CD4-positive, alpha-beta T cell treated with Interleukin-6 at 100 ng/mL for 8 hours (primary cell): ENCODE data around the gene LPAR1.

Experiments used
- DNase-seq: peaks from one replicate; pipeline ENCODE4 v3.0.0-alpha.2; 2020; ENCODE audit warnings: mixed read lengths, low spot score

Gene LPAR1

DNA sequence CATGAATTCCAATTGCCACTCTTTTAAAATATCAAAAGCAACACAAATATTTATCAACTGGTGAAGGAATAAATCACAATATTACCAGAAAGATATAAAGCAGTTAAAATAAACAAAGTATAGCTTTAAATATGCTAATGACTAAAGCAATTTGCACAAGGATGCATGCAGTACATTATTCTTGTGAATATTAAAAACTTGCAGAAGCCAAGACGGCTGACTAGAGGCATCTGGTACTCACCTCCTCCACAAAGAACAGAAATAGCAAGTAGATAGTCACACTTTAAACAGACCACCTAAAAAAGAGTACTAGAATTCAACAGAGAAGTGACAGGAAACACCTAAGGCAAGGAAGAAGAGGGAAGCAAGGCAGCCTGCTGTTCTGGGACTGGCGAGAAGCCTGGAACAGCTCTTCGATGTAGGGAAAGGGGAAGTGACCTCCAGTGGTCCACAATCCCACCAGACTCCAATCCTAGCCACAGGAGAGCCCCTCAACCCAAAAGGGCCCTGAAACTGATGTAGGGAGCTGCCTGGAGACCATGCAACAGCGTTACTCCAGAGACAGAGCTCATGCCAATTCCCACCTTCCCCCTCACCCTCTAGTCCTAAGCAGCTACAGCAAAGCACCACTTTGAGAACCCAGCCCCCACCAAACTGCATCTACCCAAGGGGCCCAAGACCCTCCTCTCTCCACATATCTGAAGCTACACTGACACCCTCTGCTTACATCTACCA, 86.3 kb downstream of the LPAR1 start:
- no peak for DNase-seq

DNA sequence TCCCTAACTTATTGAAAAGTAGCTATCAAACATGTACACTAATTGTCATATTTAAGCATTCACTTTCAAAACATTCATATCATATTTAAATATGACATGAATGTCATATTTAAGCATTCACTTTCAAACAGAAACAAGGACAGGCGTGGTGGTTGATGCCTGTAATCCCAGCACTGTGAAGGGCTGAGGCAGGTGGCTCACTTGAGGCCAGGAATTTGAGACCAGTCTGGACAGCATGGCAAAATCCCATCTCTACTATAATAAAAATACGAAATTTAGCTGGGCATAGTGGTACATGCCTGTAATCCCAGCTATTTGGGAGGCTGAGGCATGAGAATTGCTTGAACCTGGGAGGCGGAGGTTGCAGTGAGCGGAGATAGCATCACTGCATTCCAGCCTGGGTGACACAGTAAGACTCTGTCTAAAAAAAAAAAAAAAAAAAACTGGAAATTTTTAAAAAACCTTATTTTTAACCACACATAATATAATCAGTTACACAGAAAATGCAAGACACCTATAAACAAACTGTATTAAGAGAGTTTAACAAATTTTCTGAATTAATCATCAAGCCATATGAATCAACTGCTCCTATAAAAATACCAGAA, 88.1 kb downstream of the LPAR1 start:
- no peak for DNase-seq

DNA sequence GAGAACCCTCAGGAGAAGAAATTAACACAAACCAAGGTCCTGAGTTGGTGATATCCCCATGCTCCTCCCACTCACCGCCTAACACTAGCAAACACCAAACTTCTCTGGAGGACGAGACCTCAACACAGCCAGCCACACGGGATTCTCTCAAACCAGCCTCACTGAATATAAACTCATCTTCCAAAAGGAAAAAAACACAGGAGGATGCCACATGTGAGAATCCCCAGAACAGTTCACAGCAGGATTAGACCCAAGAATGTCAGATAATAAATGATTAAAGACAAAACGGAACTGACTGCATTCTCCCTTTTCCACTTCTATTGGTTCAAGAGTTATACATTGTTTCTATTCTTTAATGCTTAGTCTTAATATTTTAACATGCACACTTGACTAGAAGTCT, 89.2 kb downstream of the LPAR1 start:
- DNase-seq = no peak

DNA sequence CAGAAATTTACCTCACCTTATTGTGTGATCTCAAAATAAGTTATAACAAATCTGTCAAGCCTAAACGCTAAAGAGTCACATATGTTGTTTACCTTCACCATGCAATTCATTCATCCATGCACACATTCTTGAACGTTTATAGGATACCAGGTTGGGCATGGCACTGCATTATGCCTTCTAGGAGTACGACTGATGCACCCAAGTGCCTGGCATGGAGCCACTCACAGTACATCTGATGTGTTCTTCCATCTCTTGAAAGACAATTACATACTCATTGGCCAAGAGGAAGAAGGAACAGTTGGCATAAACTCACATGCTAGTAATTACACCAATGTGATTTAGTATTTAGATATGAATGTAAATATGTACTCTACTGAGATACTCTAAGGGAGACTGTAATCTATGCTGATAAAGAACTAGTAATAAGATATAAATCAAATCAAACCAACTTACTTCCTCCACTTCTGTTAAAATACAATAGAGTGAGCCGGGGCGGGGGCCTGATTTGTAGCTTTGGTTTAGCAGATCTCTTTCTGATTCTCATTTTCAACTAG, 90.7 kb downstream of the LPAR1 start:
- DNase-seq = no peak

DNA sequence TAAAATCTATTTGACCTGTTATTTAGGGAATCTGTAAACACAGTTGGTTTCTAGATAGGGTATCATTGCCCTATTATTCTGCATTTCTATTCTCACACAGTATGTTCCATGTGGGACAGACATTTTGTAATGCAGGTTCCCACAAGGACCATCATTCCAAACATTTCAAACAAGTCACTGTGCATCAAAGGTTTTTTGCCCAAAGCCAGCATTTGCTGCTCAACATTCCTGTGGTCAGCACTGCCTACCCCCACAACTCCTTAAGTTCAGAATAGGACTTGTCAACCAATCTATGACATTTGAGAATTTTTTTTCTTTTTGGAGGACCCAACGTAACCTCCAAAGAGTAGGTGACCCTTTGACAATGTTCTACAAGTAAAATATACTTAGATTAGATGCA, 95.7 kb downstream of the LPAR1 start:
- no peak for DNase-seq

DNA sequence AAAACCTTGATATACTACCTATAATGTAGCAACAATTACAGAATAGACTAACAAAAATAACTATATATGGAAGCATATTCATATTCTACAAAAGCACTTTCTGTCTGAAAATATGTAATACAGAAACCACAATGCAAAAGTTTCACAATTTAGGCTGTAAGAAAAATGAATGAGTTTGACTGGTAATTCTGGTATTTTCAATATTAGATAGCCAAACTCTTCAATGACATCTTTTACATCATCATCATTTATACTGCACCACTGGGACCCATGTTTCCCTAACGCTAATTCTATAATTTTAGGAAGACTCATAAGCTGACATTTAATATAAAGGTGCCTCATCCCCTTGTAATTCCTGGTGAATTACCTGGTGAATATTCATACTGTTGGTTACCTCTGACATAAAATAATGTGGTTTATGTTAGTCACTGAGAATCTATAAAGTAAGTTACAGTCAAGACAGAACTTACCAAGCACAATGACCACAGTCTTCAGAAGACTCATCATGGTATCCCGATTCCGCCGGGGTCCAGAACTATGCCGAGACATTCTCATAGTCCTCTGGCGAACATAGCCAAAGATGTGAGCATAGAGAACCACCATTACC, 97.2 kb downstream of the LPAR1 start:
- DNase-seq = no peak

DNA sequence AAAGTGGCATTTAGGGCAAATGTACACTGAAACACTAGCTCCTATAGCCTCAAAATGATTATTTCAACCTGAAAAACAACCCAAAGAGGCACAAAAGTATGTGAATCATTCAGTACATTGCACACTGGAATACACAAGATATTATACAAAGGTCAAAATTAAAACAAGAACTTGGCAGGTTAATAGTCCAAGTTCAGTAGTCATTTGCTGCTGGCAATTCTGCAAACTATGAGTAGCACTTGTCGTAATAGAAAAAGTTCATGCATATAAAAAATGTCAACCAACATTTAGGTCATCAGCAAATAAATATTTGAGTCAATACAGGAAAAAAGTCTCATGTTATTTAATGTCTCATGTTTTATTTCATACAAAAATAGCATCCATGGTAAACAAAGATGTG, 98.7 kb downstream of the LPAR1 start:
- no peak for DNase-seq

DNA sequence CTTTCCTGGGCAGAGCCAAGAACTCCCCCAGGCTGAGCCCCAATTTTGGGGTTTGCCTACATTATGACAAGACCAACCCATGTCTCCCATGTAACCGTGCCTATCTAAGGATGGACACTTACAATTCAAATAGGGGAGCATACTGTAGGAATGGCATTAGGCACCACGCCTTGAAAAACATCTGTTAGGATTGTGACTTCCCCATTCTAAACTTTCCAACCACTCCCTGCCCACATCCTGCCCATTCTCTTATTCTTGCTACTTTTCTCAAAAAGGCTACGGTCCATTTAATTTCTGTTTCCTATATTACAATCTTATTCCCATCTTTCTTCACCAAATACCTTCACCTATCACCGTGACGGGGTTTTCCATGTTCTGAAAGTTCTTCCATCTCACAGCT, 99.2 kb downstream of the LPAR1 start:
- no peak for DNase-seq

DNA sequence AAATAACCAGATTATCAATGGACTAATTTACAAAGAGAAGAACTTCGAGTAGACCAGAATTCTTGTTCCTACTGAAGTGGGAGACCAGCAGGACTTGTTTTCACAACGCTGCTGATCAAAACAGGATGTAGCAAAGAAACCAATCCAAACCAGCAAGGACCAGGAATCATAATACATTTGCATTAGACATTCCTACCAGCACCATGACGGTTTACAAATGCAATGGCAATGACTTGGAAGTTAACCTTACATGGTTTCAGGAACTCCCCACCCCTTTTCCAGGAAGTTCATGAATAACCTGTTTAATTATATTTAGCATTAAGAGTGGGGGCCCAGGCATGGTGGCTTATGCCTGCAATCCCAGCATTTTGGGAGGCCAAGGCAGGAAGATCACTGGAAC, 100.0 kb downstream of the LPAR1 start:
- DNase-seq = no peak

DNA sequence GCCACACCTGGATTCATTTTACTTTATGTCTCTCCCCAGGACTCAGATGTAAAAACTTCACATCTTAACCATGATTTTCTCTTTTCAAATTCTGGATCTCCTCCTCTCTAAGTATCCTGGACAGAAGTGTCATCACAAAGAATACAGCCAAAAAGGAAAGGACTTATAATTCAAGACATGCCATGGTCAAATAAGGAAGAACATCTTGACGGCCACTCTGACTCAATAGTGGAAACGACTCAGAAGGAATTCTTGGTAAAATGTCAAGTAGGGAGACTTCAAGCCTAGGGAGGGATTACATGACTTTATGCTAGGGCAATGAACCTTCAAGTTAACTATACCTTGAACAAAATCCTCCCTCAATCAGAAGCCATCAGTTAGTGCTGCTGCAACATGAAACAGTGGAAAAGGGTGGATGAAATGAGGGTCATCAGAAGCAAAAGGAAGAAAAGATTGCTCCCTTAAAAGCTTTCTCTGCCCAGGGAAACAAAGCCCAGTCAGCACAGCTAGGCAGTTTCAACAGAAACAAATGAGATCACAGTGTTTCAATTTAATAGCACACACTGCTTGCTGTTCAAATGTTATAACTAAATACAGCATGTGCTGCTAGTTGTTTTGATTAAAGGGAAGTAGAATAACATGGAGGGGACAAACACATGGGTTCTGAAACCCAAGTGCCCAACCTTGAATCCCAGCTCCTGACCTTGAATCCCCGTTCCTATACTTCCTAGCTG, 101.4 kb downstream of the LPAR1 start:
- DNase-seq = no peak

DNA sequence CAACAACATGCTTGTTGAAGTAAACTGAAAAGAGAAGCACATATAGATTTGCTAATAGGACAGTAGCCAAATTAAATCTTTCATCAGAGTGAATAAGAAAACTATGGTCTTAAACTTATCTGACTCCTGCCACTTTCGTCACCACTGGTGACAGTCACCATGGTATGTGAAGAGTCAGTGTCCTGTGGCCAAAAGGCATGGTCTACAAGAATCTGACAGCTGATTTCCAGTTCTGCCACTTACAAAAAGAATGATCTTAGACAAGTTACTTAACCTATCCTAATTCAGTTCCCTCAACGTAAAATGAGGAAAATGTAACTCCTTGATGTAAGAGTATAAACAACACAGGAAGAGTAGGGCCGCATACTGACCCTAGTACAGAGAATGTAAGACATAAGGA, 102.0 kb downstream of the LPAR1 start:
- DNase-seq = no peak

DNA sequence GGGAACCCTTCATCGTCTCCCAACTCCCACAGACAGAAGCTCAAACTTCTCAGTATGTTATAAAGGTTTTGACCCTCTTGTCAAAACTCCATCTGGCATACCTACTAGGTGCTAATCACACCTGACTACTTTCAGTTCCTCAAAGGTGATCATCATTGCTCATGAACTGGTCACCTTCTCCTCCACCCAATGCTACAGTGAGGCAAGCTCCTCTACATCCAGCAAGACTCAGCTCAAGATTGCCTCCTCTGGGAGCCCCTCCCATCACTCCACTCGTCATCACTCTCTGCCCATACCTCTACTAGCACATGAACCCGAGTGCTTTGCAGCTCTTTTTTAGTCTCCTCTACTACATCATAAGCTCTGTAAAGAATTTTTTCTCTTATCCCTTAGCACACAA, 102.4 kb downstream of the LPAR1 start:
- DNase-seq = no peak

DNA sequence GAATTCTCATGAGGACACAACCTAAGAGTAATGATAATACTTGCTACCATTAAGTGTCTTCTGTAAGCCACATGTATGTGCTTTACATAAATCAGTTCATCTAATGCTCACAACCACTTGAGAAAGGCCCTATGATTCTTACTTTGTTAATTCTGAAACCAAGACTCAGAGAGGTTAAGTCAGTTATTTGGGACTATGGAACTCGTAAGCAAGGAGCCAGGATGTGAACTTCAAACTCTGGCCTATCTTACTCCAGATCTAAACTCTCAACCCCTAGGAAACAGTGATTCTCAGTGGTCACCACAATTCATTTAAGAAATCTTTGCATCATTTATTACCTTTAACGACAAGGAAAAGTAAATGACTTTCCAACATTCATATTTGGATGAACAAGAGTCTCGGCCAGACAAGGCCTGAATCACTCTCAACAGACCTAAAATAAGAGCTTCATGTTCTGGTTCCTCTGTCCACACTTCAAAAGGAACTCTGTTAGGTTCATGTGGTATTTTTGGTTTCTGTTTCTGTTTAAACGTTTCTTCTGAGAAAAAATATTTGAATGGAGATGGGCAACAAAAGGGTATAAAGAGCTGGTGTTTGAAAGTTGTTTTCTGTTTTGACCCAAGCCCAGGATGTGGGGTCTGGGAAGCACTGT, 104.8 kb downstream of the LPAR1 start:
- DNase-seq = no peak

DNA sequence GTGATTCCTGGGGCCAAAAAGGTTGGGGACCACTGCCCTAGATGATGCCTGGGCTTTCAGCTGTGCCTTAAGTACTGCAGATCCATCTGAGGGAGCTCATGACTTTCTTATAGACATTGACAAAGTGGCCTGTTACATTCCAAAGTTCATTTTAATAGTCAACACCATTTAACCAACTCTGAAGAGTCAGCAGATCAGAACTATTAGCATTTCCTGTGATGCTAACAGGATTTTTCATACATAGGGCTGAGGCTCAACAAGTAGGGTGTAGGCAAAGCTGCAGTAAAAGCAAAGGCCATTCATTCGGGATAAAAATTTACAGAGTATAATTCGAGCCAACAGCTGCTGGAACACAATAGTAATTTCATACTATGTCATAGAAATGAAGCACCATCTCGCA, 105.4 kb downstream of the LPAR1 start:
- DNase-seq = no peak

DNA sequence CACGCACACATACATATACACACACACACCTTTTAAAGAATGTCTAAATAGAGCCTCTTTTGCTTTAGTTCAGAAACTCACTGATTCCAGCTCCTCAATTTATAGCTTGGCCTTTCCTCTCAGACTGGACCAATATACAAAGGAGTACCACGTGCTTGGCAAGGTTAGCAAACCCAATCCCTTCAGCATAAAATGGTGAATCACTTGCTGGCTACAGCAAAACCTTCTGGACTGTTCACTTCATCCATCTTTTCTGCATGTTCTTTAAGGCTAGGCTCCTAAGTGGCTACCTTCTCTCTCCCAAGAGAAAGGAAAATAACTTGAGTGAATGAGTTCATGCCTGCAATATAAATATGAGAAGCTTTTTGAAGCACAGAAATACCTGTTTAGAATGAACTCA, 109.7 kb downstream of the LPAR1 start:
- no peak for DNase-seq

DNA sequence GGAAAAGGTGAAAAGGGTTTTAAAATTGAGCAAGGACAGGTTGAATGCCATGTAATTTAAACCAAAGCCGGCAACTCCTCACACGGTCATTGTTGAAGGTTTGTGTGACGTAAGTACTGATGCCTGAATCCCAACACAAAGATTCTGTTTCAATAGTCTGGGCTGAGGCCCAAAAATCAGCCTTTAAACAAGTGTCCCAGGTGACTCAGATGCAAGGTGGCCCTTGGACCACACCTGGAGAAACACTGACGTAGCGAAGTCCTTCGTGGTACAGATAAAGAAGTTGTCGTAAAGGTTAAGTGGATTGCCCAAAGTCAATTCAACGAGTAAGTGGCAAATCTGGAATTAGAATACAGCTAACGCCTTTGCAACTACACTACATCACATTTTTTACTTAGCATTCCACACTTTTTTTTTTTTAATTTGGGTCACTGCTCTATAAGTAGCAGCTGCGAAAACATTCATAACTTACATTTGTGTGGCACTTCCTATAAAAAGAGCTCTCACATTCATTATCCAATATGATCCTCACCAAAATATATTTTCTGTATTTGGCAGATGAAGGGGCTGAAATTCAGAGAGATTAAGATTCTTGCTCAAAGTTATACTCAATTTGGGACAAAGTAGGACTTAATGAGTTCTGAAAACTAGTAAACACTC, 111.3 kb downstream of the LPAR1 start:
- DNase-seq = no peak

DNA sequence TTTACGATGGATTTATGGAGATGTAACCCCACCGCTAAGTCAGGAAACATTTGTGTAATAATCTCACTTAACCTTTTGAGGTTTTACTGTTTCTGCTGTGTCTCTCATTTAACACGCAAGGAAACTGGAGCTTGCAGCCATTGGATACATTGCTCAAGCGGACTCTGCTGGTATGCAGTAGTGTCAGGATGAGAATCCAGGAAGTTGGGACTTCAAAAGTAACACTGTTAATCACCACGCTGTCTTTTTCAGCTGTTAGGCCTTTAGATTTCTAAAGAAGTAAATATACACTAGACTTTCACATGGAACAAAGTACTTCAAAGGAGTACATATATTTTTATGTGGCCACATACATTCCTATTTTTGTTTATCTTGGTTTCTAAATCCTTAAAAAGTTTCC, 114.7 kb downstream of the LPAR1 start:
- DNase-seq = no peak

DNA sequence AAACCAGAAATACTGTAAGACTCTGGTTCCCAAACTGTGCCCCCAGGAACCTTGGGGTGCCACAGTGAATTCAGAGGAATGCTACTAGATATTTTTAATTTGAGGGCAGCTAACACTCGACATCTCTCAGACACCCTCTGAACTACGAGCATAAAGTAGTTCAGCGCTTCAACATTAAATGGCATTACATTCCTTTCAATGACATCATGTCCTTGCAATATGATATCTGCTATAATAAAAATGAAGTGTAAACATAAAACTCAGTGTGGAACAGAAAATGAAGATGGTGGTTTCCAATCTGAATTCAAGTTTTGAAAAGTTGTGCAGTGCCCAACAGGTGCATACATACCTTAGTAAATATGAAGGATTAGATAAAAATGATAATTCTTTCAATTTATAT, 116.1 kb downstream of the LPAR1 start:
- no peak for DNase-seq

DNA sequence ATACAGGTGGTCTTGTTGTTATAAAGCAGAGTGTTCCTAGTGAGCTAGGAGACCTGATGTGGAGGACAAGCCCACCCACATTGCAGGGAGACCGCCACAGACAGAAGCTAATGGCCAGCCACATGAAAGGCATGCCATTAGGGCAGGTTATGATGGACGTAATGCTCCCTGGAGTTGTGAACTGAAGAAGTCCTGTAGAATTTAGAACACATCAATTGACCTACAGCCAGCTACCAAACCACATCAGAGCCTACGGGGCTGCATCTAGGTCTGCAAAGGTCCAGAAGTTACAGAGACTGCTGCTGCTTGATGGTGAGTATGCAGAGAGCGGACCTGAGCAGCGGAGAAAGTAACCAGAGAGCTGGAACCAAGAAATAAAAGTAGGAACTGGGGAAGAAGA, 116.6 kb downstream of the LPAR1 start:
- DNase-seq = no peak

DNA sequence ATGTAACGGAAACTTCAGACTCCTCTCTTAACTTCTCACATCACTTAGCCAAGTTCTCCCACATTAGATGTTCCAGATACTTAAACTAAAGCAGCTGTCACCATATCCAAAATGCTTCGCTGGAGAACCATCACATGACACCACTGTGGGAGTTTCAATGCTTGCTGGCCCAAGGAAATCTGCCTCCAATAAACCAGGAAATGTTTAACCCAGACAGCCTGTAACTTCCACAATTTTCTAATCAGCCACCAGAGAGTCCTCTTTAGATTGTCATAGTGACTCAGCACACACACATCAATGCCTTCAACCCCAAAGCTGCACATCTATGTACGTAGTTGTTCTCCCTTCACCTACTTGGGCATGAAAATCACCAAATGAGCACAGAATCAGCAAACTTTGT, 118.7 kb downstream of the LPAR1 start:
- DNase-seq = no peak

DNA sequence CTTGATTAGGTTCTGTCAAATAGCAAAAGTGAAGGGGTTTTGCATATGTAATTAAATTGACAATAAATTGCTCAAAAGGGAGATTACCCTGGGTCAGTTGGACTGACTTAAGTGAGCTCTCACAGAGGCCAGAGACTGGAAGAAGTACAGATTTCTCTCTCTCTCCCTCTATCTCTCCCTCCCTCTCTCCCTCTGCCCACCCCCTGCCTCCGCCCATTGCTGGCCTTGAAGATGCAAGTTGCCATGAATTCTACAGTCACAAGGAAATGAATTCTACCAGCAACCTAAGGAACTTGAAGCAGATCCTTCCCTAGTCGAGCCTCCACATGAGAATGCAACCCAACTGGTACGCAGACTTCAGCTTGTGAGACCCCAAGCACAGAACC, 119.2 kb downstream of the LPAR1 start:
- no peak for DNase-seq
